HUES64 (cell line): ENCODE measurements around the gene PLXNA3.

Source experiments
- H3K27ac ChIP-seq: 2 replicates; pipeline ENCODE4 v1.7.0; 2013; ENCODE audit warnings: low read depth, low read length, inconsistent platforms
- H3K27me3 ChIP-seq: 2 replicates; pipeline ENCODE4 v1.6.1; 2013; ENCODE audit warnings: mild to moderate bottlenecking, low read length; ENCODE audit not compliant: insufficient read depth
- H3K36me3 ChIP-seq: 2 replicates; pipeline ENCODE4 v1.6.1; 2013; ENCODE audit warnings: mild to moderate bottlenecking, low read length; ENCODE audit not compliant: insufficient read depth
- H3K4me1 ChIP-seq: 2 replicates; pipeline ENCODE4 v1.6.1; 2013; ENCODE audit warnings: mild to moderate bottlenecking, low read length, moderate library complexity; ENCODE audit not compliant: insufficient read depth
- H3K4me3 ChIP-seq: 2 replicates; pipeline ENCODE4 v1.5.1; 2013; ENCODE audit warnings: mild to moderate bottlenecking, low read length, moderate library complexity
- H3K9ac ChIP-seq: 2 replicates; pipeline ENCODE4 v1.6.1; 2013; ENCODE audit warnings: mild to moderate bottlenecking, low read depth, low read length
- H3K9me3 ChIP-seq: 2 replicates; pipeline ENCODE4 v1.6.1; 2013; ENCODE audit warnings: low read depth, low read length; ENCODE audit not compliant: insufficient read depth
- whole genome bisulfite sequencing: fragments of 150-250, 120-280 bp; methylation state at CpG from one replicate; pipeline ENCODE4 v1.1.7; 2013; ENCODE audit warnings: missing lambda C conversion rate; 5-methylcytosine and 5-hydroxymethylcytosine counted together

PLXNA3 gene

DNA sequence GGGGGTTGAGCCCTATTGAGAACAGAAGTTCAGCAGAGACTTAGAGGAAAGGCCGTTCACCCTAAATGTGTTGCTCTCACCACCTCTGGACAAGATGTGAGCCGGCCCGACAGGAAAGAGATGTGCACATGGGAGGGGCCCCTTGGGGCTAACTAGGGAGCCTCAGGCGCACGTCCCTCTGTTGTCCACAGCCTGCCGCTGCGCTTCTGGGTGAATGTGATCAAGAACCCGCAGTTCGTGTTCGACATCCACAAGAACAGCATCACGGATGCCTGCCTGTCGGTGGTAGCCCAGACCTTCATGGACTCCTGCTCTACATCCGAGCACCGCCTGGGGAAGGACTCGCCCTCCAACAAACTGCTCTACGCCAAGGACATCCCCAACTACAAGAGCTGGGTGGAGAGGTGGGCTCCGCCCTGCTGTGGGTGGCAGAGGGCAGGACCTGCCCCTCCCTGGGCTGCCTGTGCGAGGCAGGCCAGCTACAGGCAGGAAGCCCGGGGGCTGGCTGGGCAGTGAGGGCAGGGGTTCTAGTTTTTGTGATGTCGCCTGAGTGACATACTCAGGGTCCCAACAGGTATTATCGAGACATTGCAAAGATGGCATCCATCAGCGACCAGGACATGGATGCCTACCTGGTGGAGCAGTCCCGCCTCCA is 13.0 kb downstream of the PLXNA3 start:
- Histone ChIP-seq H3K27me3 (no peaks in the 10 kb centered on the region), H3K36me3 (peaks cover 32% of the 10 kb centered on the region), H3K4me3 (no peak overlapping the region), H3K4me1 (no peaks in the 10 kb centered on the region), H3K27ac (no peak overlapping the region), H3K9ac (no peak overlapping the region), H3K9me3 (no peaks in the 10 kb centered on the region)
- WGBS: 91% methylated on average over 23 of the region's 23 CpGs

DNA sequence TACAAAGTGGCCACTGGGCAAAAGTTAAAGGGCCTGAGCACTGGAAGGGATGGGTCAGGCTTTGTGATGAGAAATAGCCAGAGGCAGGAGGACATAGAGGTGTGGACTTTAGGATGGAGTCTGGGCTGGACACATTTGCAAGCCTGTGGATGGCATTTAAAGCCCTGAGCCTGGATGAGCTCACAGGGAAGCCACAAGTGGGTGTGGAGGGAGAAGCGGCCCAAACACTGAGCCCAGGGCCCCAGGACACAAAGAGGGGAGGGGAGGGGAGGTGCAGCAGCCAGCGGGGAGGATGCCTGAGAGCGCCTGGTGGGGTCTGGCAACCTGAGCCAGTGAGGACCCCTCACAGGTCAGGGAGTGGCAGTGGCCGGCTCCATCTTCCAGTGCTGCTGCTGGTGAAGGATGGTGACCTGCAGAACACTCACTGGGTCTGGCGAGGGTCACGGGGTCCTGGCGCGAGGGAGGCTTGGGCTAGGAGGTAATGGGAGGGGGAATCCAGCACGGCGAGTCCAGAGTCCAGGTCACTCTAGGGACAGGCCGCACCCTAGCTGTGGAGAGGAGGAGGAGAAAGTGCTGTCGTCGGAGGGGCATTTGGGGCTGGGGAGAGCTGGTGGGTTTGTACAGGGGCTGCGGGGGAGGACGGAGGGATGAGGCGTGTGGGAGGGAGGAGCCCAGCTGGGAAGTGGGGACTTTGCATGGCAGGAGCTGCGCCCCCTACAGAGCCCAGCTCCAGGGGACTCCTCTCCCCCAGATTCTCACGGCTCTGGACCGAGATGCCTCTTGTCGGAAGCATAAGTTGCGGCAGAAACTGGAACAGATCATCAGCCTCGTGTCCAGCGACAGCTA is 14.0 kb downstream of the PLXNA3 start:
- no peak overlapping the region for H3K9ac ChIP-seq
- no peaks in the 10 kb centered on the region for H3K9me3 ChIP-seq
- H3K27me3 ChIP-seq: no peaks in the 10 kb centered on the region
- no peaks in the 10 kb centered on the region for H3K4me1 ChIP-seq
- H3K27ac ChIP-seq: no peak overlapping the region
- no peak overlapping the region for H3K4me3 ChIP-seq
- H3K36me3 ChIP-seq: peaks cover 29% of the 10 kb centered on the region
- WGBS: 92% methylated on average over 23 of the region's 23 CpGs

DNA sequence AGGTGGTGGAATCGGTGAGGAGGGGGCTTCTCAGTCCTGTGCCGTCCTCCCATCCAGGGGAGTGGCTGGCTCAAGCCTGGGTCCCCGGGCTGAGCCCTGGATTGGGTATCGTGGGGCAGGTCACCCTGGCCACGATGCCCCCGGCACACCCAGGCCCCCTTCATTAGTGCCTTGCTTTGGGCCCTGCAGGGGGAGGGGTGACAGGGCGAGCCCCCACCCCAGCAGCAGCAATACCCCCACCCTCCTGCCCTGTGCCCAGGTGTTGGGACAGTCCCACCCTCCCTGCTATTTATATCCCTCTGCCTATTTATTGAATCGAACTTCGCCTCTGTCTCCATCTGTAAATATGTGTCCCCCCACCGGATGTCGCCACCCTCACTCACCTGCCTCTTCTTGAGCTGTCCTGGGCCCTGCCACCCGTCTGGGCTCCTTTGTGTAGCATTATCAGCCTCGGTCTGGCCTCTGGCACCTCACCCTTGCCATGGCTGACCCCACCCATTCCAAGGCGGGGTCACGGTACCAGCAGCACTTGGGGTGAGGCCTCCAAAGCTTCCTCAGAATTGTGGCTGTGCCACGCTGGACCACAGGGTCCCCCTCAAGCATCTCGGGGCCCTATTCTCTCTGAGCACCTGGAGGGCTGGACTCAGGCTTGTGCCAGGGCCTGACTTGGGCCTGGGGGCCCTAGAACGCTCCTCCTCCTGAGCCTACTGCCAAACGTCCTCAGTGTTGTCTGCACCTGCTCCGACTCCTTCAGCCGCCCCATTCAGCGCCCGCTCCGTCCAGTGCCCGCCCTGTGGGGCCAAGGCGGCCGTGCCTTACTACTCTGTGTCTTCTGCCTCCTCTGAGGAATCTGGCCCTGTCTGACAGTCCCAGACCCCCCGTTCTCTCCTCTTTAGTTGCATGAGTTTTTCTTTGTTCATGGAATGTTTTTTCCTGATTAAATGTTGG is 14.9 kb downstream of the PLXNA3 start:
- WGBS: 91% methylated on average over 26 of the region's 28 CpGs
- Histone ChIP-seq H3K4me3 (no peak overlapping the region), H3K27me3 (no peaks in the 10 kb centered on the region), H3K36me3 (peaks cover 29% of the 10 kb centered on the region), H3K9me3 (no peaks in the 10 kb centered on the region), H3K27ac (no peak overlapping the region), H3K9ac (no peak overlapping the region), H3K4me1 (no peaks in the 10 kb centered on the region)

DNA sequence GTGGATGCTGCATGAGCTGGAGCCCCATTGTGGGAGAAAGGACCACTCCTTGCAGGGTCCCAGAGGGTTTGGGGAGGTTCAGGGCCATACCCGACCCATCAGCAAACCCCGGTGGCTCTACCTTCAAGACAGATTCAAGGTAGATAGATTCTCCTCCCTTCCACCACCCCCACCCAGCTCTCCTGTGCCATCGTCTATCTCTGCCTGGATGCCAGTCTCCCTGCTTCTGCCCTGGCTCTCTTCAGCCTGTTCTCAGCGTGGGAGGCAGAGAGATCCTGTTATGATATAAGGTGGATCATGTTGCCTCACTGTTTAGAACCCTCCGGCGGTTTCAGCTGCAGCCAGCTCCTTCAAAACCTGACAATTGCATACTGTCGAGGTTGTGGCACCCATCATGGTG is 15.6 kb downstream of the PLXNA3 start:
- no peak overlapping the region for H3K9ac ChIP-seq
- H3K4me1 ChIP-seq: no peaks in the 10 kb centered on the region
- no peaks in the 10 kb centered on the region for H3K27me3 ChIP-seq
- no peak overlapping the region for H3K27ac ChIP-seq
- no peak overlapping the region for H3K4me3 ChIP-seq
- H3K9me3 ChIP-seq: no peaks in the 10 kb centered on the region
- H3K36me3 ChIP-seq: peaks cover 24% of the 10 kb centered on the region
- 95% methylated on average over 7 of the region's 7 CpGs for WGBS

DNA sequence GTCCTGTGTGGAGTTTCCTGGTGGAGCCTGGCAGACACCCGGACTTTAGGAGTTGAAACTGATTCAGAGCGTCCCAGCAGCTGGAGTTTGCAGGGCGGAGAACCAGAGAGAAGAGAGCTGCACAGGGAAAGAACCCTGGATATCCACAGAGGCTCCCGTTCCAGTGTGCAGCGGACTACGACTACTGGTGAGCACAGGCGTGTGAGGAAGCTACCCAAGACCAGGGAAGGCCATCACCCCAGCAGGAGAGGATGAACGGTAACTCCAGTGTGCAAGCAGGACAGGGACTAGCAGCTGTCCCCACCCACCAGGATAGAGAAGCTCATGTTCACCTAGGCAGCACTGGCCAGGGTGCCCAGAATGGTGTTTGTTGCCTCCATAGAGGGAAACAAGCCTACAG is 18.7 kb downstream of the PLXNA3 start:
- Histone ChIP-seq H3K9ac (no peak overlapping the region), H3K9me3 (no peaks in the 10 kb centered on the region), H3K4me1 (no peaks in the 10 kb centered on the region), H3K4me3 (no peak overlapping the region), H3K36me3 (no peaks in the 10 kb centered on the region; the same call in 1 of the 2 replicates), H3K27ac (no peak overlapping the region), H3K27me3 (no peaks in the 10 kb centered on the region)
- 95% methylated on average over 8 of the region's 8 CpGs for WGBS

DNA sequence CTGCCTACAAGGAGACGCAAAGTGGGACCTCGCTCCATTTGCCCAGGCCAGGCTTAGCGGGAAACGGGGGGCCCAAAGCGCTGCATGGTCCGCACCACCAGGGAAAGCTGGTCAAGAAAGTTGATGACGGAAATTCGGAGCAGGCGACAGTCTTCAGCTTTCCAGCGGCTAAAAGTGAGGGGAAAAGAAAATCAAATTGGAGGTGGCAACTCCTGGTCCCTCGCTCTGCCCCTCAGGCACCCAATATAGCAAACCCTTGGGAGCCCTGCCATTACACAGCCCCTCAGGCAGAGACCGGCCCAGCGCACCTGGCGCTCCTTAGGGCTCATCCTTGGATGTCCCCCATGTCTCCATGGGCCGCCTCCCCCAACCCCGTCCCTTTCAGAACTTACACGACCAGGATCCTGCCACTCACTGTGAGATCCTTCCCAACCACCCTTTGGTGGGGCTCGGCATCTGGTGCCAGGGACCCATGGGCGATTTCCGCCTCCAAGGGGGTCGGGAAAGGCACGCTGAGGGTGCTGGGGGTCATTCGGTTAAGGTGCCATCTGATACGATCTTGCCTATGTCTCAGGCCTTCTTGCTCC is 19.9 kb downstream of the PLXNA3 start:
- no peak overlapping the region for H3K27ac ChIP-seq
- H3K27me3 ChIP-seq: no peaks in the 10 kb centered on the region
- no peaks in the 10 kb centered on the region; the same call in 1 of the 2 replicates for H3K36me3 ChIP-seq
- H3K9ac ChIP-seq: no peak overlapping the region
- WGBS: 68% methylated on average over 24 of the region's 24 CpGs
- no peaks in the 10 kb centered on the region for H3K9me3 ChIP-seq
- peak overlapping the region; percentile 59 for H3K4me3 ChIP-seq
- no peaks in the 10 kb centered on the region for H3K4me1 ChIP-seq

DNA sequence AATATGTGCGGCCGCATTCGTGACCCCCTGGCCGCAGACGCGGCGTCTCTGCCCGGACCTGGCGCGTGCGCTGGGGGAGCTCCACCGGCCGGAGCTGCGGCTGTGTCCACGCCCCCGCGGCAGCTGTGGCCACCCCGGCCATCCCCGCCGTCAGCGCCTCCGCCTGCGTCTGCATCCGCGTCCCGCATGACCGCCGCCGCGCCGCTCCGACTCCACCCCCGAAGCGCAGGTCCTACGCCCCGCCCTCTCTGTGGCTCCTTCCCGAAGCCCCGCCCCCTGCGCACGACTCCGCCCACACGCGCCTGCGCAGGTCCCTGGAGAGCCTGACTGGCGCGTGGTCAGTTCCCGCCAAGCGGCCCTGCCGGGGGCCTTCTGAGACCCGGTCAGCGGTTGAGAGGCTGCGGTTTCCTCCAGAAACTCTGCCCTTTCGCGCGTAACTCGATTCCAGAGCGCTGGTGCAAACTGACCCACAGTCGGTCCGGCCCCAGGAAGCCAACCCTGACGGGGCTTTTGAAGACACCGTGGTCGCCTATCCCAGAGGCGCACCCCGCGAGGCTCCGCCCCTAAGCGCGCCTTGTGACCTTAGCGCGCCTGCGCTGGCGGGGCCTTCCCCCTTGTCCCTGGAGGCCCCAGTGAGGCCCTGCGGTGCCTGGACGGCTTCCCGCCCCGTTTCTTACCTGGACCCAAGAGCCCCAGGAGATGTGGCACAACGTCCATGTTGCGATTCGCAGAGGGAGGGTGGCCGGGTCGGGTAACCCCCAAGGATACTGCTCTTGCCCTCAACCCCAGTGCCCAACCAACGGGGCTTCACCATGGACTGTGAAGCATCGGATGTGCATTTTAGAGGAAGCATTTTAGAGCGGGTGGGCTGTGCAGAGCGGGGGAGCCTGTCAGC is 20.9 kb downstream of the PLXNA3 start, which contains the start of gene LAGE3:
TSS of gene LAGE3 (minus strand) at position 554 of the 895 bp plus-strand sequence. CDS start at position 188, 366 bp downstream.
- 5% methylated on average over 85 of the region's 85 CpGs for WGBS
- Histone ChIP-seq H3K27ac (peak within 1 kb of the TSS; percentile 82), H3K27me3 (no peaks in the 10 kb centered on the region), H3K4me1 (no peaks in the 10 kb centered on the region), H3K9me3 (no peaks in the 10 kb centered on the region), H3K36me3 (peaks cover 7% of the 10 kb centered on the region; the same call in 1 of the 2 replicates), H3K4me3 (peak within 1 kb of the TSS; percentile 59), H3K9ac (peak within 1 kb of the TSS; percentile 63; the same call in 1 of the 2 replicates)

DNA sequence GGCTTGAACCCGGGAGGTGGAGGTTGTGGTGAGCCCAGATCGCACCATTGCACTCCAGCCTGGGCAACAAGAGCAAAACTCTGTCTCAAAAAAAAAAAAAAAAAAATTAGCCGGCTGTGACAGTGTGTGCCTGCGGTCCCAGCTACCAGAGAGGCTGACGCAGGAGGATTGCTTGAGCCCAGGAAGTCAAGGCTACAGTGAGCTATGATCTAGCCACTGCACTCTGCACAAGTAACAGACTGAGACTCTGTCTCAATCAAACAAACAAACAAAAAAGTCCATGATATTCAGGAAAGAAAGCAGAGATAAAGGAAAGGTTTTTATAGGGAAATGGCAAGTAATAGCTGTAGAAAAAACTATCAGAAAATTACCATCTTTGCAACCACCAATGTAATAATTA is 23.1 kb downstream of the PLXNA3 start:
- no peak overlapping the region for H3K27ac ChIP-seq
- H3K36me3 ChIP-seq: peaks cover 22% of the 10 kb centered on the region
- no peaks in the 10 kb centered on the region for H3K4me1 ChIP-seq
- 94% methylated on average over 4 of the region's 5 CpGs for WGBS
- no peak overlapping the region for H3K4me3 ChIP-seq
- no peaks in the 10 kb centered on the region for H3K9me3 ChIP-seq
- no peaks in the 10 kb centered on the region for H3K27me3 ChIP-seq
- no peak overlapping the region for H3K9ac ChIP-seq

DNA sequence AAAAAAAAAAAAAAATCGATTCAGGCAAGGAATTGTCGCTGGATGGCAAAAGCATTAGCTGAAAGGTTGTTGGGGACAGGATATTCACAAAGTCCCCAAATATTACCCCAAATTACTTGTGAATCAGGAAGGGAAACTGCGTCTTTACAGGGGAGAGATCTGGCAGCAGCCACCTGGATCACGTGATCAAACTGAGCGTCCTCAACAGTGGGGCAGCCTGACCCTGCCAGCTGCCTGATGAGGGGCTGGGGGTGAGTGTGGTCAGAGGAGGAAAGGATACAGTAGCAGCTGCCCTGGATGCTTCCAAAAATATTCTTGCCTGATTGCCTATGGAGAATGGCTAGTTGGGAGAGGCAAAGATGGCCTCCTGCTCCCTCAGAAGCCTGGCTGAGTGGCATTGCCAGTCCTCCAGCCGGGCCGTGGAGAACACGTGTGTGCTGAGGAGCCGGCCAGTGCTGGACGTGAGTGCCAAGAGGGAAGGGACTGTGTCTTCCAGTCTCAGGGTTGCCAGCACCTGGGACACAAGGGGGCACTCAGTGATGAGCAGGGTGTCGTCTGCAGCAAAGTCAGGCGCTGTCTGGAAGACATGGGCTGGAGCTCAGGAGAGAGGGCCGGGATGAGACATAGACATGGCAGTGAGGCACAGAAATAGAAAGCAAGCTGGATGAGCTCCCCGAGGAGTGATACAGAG is 24.0 kb downstream of the PLXNA3 start:
- Histone ChIP-seq H3K4me3 (no peak overlapping the region), H3K4me1 (no peaks in the 10 kb centered on the region), H3K9ac (no peak overlapping the region), H3K9me3 (no peaks in the 10 kb centered on the region), H3K36me3 (peaks cover 22% of the 10 kb centered on the region), H3K27me3 (no peaks in the 10 kb centered on the region), H3K27ac (no peak overlapping the region)
- WGBS: 86% methylated on average over 12 of the region's 14 CpGs
